Esophagus mucosa (tissue), 1 donor: Measurements from ENCODE around the gene NCOA1. TPM values are rescaled to one million over a fixed set of nuclear protein-coding genes. Genes with fewer than 3 reads are reported as not detected.
"Not testable (repeated sequence)": the region's sequence is repeated elsewhere in the genome, so short reads cannot be mapped to it uniquely, and the experiment has no call there.

ENCODE experiments used
- ATAC-seq: fragments of 200-7000 bp; cut with Tn5 transposase; one replicate; pipeline ENCODE4 v1.9.1; 2020
- total RNA-seq: library from RNA; stranded (reverse); gene quantifications from one replicate; pipeline ENCODE4 v1.2.4, GENCODE V29; 2023
- donor health status: DM: yes; HTN: yes; CAD: no.

NCOA1 gene
- total RNA-seq = 27.9 TPM

- peak; percentile 91 for ATAC-seq
These were observed at the start of gene NCOA1 for GRCh38 chr2:24490690-24491541. TSS of gene NCOA1 (plus strand) at chr2:24491254. CDS start at chr2:24658678, 167,424 bp downstream.

GRCh38 chr2:24448797-24449196, 42.3 kb upstream of the NCOA1 start:
- no peak for ATAC-seq

- no peak for ATAC-seq
These were observed 41.7 kb upstream of the NCOA1 start for GRCh38 chr2:24449344-24449743.

GRCh38 chr2:24451805-24452501, 39.1 kb upstream of the NCOA1 start:
- ATAC-seq = no peak

GRCh38 chr2:24452502-24452885, 38.6 kb upstream of the NCOA1 start:
- no peak for ATAC-seq

- no peak for ATAC-seq
These were observed 37.5 kb upstream of the NCOA1 start for GRCh38 chr2:24453379-24454073.

- no peak for ATAC-seq
These were observed 36.8 kb upstream of the NCOA1 start for GRCh38 chr2:24454294-24454693.

- ATAC-seq = peak; percentile 96
These were observed 34.2 kb upstream of the NCOA1 start for GRCh38 chr2:24456599-24457556.

GRCh38 chr2:24457696-24458386, 33.2 kb upstream of the NCOA1 start:
- no peak for ATAC-seq

GRCh38 chr2:24459224-24460161, 31.6 kb upstream of the NCOA1 start:
- no peak for ATAC-seq

GRCh38 chr2:24461685-24462084, 29.4 kb upstream of the NCOA1 start:
- no peak for ATAC-seq

GRCh38 chr2:24463271-24463670, 27.8 kb upstream of the NCOA1 start:
- ATAC-seq = no peak

- peak; percentile 83 for ATAC-seq
These were observed 23.9 kb upstream of the NCOA1 start for GRCh38 chr2:24466871-24467870.

GRCh38 chr2:24468453-24468852, 22.6 kb upstream of the NCOA1 start:
- ATAC-seq = not testable (repeated sequence)

GRCh38 chr2:24469148-24469650, 21.9 kb upstream of the NCOA1 start:
- no peak for ATAC-seq

- no peak for ATAC-seq
These were observed 19.4 kb upstream of the NCOA1 start for GRCh38 chr2:24471662-24472061.

GRCh38 chr2:24472416-24472815, 18.6 kb upstream of the NCOA1 start:
- ATAC-seq = no peak

- ATAC-seq = no peak
These were observed 17.4 kb upstream of the NCOA1 start for GRCh38 chr2:24473626-24474025.

- ATAC-seq = peak; percentile 84
These were observed 17.0 kb upstream of the NCOA1 start for GRCh38 chr2:24474053-24474452.
